GM18867 (cell line): ENCODE results near the gene SEMA4A.
"Not testable (repeated sequence)": the region's sequence is repeated elsewhere in the genome, so short reads cannot be mapped to it uniquely, and the experiment has no call there.

Source experiments
- ATAC-seq: cut with Tn5 transposase; IDR thresholded peaks from one replicate; pipeline ENCODE4 v1.9.1; 2021; ENCODE audit warnings: mild to moderate bottlenecking, moderate library complexity; ENCODE audit not compliant: unreplicated experiment

Gene SEMA4A

DNA sequence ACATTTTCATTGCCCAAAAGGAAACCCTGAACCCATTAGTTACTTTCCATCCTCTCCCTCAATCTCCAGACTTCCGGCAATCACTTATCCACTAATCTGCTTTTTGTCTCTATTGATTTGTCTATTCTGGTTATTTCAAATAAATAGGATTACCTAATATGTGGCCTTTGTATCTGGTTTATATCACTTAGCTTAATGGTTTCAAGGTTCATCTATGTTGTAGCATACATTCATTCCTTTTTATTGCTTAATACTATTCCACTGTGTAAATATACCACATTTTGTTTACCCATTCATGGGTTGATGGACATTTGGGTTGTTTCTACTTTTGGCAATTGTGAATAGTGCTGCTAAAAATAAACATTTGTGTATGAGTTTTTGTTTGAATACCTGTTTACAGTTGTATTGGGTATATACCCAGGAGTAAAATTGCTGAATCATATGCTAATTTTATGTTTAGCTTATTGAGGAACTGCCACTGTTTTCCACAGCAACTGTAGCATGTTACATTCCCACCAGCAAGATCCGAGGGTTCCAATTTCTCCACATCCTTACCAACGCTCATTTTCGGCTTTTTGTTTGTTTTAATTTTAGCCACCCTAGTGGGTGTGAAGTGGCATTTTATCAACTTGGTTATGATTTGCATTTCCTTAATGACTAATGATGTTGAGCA lies 38.0 kb downstream of the SEMA4A start:
- no peak for ATAC-seq

DNA sequence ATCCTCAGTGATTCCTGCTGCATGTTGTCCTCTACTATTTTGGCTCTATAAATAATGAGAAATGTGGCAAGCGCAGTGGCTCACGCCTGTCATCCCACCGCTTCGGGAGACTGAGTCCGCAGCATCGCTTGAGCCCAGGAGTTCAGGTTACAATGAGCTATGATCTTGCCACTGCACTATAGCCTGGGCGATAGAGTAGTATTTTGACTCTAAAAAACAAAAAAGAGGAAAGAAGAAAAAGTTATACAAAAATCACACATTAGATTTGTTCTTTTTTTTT lies 39.8 kb downstream of the SEMA4A start:
- ATAC-seq = no peak

DNA sequence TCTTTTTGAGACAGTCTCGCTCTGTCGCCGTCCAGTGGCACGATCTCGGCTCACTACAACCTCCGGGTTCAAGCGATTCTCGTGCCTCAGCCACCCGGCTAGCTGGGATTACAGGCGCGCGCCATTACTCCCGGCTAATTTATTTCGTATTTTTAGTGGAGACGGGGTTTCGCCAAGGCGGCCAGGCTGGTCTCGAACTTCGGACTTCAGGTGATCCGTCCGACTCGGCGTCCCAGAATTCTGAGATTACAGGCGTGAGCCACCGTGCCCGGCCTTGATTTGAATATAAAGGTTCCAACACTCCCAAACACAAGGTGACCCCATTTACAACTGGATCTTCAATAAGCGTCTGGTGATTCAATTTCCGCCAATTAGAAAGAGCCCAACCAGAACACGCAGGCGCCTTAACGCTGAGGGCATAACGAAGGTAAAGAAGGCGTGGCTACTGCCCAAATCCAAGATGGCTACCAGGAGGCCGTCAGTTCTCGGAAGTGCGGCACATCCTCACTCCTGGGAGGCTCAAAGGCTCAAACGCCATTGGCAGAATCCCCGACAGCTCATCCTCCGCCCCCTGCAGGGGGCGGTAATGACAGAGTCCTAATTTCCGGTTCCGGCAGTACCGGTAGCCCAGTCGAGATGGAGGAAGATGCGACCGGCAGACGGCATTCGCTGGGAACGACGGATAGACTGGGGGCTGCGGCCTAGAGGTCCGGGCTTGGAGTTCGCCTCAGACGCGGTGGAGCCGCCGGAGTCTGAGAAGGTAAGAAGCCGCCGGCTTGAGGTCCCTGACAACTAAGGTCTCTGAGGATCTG lies 40.3 kb downstream of the SEMA4A start, which contains the start of gene SLC25A44:
Gene SLC25A44, plus strand, starts transcription at position 617 of the 812 bp plus-strand sequence. CDS start 5,744 bp downstream, outside the sequence.
- peak; percentile 94 for ATAC-seq

DNA sequence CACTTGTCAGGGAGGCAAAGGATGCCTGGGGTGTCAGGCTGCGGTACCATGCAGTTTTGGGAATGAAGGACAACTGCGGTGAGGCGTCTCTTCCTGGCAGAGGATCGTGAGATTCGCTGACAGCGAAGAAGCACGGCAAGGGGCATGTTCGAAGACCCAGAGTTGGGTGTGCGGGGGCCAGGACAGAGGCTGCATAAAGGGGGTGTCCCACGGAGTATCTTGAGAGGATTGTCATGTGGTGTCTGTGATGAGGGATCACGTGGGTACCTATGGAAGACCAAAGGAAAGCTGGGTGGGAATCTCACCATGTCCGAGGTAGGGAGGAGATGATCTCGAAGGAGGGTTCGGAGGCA lies 40.9 kb downstream of the SEMA4A start:
- no peak for ATAC-seq

DNA sequence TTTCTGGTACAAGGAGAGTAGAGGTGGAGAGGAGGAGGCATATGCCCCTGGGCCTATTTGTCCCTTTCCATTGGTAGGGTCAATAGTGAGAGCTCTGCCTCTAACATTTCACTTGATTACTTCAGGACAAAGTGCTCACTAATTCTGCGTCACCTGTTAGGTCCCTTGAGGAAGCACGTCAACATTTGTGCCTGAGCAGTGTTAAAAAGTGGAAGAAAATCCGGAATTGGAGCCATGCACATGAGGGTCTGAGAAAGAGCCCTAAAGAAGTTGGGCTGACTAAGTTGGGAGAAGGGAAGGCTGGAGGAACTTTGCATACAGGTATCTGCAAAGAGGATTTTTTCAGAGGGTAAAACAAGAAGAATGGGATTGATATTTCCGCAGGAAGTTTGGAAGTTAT lies 42.5 kb downstream of the SEMA4A start:
- no peak for ATAC-seq

DNA sequence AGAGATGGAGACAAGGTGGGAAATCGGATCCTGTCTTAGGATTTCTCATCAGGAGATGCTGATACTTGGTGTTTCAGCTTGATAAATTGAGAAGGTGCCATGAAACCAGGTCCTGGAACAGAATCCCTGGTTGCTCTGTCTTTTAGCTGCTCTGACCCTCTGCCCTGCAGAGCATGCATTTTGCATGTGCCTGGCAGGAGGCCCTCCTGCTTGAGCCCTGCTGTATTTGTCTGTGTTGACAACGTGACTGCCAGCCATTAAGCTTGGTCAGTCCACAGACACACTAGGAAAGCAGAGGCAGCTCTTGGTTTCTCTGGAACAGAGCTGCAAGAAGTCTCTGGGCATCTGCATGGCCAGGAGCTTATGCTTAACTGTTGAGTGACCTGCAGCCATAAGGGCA lies 43.1 kb downstream of the SEMA4A start:
- ATAC-seq = no peak

DNA sequence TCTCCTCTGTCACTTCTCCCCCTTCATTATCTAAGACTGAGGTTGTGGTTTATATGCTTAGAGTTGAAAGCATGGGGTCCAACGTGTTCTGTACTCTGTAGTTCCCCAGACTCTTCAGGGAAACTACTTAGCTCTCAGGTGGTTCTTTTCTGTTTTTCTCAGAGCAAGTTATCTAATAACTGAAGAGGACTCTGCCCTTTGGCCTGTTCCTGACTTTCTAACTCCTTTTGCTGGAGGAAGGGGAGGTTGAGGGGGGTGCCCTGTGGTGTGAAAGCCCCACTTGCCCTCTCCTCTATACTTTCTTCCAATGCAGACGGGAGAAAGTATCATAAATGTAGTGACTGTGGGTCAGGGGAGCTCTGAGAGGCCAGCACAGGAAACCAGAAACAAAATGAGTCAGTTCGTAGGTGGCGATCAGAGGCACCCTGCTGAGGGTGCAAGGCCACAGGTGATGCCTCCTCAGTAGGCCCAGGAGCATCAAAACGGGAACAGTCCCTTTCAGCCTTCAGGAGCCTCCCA lies 45.5 kb downstream of the SEMA4A start:
- ATAC-seq = no peak

DNA sequence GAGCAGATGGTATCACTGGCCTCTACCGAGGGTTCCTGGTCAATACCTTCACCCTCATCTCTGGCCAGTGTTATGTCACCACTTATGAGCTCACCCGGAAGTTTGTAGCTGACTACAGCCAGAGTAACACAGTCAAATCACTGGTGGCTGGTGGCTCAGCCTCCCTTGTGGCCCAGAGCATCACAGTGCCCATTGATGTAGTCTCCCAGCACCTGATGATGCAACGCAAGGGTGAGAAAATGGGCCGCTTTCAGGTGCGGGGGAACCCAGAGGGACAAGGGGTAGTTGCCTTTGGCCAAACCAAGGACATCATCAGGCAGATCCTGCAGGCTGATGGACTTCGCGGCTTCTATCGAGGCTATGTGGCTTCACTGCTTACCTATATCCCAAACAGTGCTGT lies 46.7 kb downstream of the SEMA4A start:
- ATAC-seq = no peak

DNA sequence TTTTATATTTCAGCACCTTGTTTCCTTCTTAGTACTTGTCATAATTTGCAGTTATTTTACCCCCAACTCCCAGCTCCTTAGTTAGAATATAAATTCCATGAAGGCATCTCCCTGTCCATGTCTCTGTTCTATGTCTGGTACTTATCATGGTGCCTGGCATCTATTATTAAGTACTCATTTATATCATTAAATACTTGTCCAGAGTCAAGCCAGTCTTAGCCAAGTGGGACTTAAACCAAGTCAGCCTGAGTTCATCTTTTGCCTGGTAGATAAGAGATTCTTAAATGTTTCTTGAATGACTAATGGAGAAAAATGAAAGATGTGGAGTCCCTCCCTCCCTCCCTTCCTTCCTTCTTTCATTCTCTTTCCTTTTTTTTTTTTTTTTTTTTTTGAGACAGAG lies 49.9 kb downstream of the SEMA4A start:
- ATAC-seq = no peak

DNA sequence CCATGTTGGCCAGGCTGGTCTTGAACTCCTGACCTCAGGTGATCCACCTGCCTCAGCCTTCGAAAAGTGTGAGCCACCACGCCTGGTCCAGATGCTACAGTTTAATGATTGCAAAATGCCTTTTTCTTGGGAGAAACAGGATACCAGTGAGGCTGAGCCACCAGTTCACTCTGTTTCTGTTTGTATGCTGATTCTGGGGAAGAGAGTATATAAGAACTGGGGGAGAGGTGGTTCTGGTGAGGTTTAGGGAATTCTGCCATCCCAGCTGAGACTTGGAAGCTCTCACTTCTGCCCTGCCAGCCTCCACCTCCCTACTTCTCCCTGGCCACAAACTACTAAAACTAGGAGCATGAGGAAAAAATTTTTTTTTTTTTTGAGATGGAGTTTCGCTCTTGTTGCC lies 51.3 kb downstream of the SEMA4A start:
- ATAC-seq = no peak

DNA sequence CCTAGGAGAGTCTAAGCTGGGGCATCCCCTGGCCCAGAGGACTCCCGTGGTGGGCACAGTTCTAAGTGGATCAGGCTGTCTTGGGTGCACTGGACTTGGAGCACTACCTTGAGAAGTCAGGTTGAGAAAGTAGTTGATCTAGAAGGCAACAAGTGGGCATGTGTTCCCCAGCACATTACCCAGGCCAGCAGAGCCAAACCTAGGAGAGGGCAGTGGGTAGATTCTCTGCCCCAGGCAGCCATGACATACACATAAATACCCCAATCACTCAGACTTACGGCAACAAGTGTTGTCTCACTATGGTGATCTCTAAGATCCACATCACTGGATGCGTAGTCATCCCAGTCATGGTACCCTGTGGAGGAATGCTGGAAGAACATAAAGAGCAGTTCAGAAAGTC lies 57.9 kb downstream of the SEMA4A start:
- ATAC-seq = no peak

DNA sequence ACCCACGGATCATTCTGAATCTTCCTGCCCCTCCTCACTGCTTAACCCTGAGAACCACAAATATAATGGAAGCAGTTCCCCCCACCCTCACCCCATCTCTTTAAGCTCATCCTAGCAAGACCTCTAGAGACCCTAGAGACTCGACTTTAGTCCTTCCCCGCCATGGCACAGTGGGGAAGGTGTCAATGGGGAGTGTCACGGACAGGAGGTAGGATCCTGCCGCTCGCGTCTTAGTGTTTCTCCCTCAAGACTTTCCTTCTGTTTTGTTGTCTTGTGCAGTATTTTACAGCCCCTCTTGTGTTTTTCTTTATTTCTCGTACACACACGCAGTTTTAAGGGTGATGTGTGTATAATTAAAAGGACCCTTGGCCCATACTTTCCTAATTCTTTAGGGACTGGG lies 58.7 kb downstream of the SEMA4A start:
- no peak for ATAC-seq

DNA sequence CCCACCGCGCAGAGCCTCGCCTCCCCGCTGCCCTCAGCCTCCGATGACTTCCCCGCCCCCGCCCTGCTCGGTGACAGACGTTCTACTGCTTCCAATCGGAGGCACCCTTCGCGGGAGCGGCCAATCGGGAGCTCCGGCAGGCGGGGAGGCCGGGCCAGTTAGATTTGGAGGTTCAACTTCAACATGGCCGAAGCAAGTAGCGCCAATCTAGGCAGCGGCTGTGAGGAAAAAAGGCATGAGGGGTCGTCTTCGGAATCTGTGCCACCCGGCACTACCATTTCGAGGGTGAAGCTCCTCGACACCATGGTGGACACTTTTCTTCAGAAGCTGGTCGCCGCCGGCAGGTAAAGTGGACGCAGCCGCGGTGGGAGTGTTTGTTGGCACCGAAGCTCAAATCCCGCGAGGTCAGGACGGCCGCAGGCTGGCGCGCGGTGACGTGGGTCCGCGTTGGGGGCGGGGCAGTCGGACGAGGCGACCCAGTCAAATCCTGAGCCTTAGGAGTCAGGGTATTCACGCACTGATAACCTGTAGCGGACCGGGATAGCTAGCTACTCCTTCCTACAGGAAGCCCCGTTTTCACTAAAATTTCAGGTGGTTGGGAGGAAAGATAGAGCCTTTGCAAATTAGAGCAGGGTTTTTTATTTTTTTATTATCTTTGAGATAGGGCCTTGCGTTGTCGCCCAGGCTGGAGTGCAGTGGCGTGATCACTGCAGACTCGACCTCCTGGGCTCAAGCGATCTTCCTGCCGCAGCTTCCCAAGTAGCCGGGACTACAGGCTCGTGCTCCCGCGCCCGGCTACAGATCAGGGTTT lies 59.7 kb downstream of the SEMA4A start, which contains the start of gene PMF1:
Gene PMF1, plus strand, starts transcription at position 175 of the 811 bp plus-strand sequence. Its CDS starts 9 bp downstream, at position 184.
- peak; percentile 80 for ATAC-seq

DNA sequence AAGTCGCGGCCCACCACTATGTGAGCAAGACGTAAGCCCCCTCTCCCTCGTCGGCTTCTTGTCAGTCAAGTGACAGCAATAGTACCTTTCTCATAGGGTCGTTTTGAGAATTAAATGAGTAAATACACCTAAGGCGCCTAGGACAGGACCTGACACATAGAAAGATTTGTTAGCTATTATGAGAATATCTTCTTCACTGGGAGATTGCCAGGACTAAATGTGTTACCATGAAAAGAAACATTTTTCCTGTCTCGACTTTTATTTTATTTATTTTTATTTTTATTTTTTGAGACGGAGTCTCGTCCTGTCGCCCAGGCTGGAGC lies 60.2 kb downstream of the SEMA4A start:
- ATAC-seq = no peak

DNA sequence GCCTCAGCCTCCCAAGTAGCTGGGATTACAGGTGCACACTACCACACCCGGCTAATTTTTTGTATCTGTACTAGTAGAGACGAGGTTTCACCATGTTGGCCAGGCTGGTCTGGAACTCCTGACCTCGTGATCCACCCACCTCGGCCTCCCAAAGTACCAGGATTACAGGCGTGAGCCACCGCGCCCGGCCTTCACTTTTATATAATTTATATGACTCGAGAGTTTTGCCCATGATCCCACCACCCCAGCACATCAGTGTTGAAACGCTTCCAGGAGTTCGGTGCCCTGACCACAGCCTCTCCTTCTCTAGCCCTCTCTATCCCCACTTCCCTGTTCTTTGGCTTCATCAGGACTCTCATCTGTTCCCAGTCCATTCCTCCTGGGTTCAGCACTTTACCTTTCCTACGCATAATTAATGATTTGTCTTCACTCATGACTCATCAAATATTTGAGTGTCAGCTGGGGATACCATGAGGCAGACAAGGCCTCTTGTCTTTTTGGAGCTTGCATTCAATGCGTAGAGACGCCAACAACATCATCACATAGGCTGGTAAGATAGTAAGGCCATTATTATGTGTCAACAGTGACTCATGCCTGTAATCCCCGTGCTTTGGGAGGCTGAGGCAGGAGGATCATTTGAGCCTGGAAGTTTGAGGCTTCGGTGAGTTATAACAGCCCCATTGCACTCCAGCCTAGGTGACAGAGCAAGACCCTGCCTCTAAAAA lies 60.8 kb downstream of the SEMA4A start:
- no peak for ATAC-seq

DNA sequence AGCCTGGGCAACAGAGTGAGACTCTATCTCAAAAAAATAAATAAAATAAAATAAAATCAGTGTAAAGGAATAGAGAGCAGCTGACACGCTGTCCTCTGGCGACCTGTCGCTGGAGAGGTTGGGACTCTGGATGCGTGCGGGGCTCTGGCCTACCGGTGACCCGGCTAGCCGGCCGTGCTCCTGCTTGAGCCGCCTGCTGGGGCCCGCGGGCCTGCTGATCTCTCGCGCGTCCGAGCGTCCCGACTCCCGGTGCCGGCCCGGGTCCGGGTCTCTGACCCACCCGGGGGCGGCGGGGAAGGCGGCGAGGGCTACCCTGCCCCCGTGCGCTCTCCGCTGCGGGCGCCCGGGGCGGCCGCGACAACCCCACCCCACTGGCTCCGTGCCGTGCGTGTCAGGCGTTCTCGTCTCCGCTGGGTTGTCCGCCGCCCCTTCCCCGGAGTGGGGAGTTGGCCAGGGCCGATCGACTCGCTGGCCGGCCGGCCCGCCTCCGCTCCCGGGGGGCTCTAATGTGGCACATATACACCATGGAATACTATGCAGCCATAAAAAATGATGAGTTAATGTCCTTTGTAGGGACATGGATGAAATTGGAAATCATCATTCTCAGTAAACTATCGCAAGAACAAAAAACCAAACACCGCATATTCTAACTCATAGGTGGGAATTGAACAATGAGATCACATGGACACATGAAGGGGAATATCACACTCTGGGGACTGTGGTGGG lies 63.1 kb downstream of the SEMA4A start:
- not testable (repeated sequence) for ATAC-seq

DNA sequence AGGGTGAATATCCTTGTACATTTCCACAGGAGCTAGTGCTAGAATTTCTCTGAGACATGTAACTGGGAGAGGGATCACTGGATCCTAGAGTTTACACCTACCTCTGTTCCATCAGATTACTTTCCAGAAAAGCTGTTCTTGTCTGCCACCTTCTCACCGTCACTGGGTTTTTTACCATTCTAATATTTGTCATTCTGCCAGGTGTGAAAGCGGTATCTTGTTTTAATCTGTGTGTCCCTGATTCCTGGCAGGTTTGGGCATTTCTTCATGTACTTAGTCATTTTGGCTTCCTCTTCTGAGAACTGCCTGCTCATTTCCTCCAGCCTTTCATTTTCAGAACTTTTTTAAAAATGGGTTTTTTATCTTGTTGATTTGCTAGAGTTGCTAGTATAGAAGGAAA lies 64.5 kb downstream of the SEMA4A start:
- no peak for ATAC-seq

DNA sequence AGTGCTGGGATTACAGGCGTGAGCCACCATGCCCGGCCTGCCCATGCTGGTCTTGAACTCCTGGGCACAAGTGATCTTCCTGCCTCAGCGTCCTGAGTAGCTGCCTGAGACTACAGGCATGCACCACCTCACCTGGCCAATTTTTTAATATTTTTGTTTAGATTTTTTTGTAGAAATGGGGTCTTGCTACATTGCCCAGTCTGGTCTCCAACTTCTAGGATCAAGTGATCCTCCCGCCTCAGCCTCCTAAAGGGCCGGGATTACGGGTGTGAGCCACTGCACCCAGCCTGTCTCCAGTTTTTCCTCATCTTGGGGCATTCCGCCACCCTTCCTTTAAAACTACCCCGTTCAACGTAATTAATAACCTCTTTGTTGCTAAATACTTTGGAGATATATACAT lies 66.8 kb downstream of the SEMA4A start:
- no peak for ATAC-seq

DNA sequence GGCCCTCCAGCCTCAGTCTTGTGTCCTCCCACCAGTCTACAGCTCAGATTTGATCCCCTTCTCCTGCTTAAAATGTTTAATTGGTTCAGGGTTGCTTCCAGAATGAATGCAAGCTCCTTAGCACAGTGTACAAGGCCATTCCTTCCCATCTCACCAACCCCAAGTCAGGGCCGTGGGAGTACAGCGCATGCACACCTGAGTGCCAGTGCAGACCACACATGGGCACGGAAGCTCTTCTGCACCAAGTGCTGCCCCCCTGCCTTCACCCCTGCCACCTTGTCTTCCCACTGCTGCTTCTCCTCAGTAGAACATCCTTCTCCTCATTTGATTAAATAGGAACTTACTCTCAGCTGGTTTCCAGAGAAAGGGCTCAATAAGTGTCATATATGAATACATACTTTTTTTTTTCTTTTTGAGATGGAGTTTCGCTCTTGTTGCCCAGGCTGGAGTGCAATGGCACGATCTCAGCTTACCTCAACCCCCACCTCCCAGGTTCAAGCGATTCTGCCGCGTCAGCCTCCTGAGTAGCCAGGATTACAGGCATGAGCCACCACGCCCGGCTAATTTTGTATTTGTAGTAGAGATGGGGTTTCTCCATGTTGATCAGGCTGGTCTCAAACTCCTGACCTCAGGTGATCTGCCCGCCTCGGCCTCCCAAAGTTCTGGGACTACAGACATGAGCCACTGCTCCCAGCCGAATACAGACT lies 68.8 kb downstream of the SEMA4A start:
- ATAC-seq = no peak

DNA sequence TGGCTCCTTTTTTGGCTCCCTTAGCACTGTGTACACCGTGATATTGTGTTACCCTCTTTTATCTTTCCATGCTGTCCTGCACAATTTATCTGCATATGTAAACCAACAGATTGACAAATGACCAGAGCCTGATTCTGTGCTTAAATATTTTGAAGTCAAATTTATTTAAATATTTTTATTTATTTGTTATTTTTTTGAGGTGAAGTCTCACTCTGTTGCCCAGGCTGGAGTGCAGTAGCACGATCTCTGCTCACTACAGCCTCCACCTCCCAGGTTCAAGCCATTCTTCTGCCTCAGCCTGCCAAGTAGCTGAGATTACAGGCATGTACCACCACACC lies 72.3 kb downstream of the SEMA4A start:
- peak; percentile 1 for ATAC-seq
